HFFc6 (cell line): Measurements from ENCODE around the gene BRPF1. TPM values are rescaled to one million over a fixed set of nuclear protein-coding genes. Genes with fewer than 3 reads are reported as not detected.

Experiments
- DNase-seq: peaks from one replicate; pipeline ENCODE4 v3.0.0-alpha.2; 2018
- H3K27ac Mint-ChIP-seq: 2 replicates; pipeline ENCODE4 v1.8.0; 2020; ENCODE audit warnings: mild to moderate bottlenecking, mixed read lengths
- H3K27me3 Mint-ChIP-seq: 2 replicates; pipeline ENCODE4 v1.8.0; 2021; ENCODE audit warnings: mild to moderate bottlenecking, moderate library complexity, mixed read lengths; ENCODE audit not compliant: insufficient read depth
- H3K36me3 Mint-ChIP-seq: 2 replicates; pipeline ENCODE4 v1.8.0; 2021; ENCODE audit warnings: low read depth, mixed read lengths
- H3K4me1 Mint-ChIP-seq: 2 replicates; pipeline ENCODE4 v1.8.0; 2020; ENCODE audit warnings: low read depth, mixed read lengths
- H3K4me3 Mint-ChIP-seq: 2 replicates; pipeline ENCODE4 v1.8.0; 2020; ENCODE audit warnings: mild to moderate bottlenecking, moderate library complexity, mixed read lengths
- H3K9me3 Mint-ChIP-seq: 2 replicates; pipeline ENCODE4 v1.8.0; 2020; ENCODE audit warnings: mild to moderate bottlenecking, mixed read lengths
- total RNA-seq, 6 experiments: library from RNA; stranded (reverse); fragmentation: NEBNext Ultra II Directional; extraction: Animal tissue kit (Norgen Biotek cat#: 25700); gene quantifications; 2 replicates in 1 of 6; 3 replicates in 5 of 6; pipeline ENCODE4 v1.2.3, GENCODE V29; 2021
- TF ChIP-seq, protein P1 (sequence below): fragments of 200-600 bp; sonication (generic); IDR thresholded peaks from 2 replicates; pipeline ENCODE4 v1.5.0; 2021; ENCODE audit warnings: antibody characterized with exemption, mild to moderate bottlenecking

Gene BRPF1
- total RNA-seq, 6 experiments from 2014 or later, result 14.4 to 18.4 (median 17.1) TPM

DNA sequence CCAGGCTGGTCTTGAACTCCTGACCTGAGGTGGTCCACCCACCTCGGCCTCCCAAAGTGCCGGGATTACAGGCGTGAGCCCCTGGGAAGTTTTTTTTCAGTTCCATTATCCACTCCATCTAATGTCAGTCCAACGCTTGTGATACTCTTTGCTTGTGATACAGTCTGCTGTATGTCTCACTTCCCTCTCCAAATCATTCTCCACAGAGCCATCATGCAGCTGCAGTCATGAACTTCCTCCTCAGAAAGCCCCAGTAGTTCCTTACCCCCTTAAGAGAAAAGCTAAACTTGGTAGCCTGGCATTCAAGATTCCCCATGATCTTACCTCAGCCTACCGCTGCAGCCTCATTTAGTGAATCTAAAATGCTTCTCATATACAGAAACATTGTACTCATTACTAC is 63.7 kb downstream of the BRPF1 start:
- peaks cover 41% of the 10 kb centered on the region for H3K36me3 Mint-ChIP-seq
- no peak for DNase-seq
- peak overlapping the region; percentile 71 for H3K4me3 Mint-ChIP-seq
- peaks cover 2% of the 10 kb centered on the region for H3K27me3 Mint-ChIP-seq
- TF ChIP-seq, protein P1, sequence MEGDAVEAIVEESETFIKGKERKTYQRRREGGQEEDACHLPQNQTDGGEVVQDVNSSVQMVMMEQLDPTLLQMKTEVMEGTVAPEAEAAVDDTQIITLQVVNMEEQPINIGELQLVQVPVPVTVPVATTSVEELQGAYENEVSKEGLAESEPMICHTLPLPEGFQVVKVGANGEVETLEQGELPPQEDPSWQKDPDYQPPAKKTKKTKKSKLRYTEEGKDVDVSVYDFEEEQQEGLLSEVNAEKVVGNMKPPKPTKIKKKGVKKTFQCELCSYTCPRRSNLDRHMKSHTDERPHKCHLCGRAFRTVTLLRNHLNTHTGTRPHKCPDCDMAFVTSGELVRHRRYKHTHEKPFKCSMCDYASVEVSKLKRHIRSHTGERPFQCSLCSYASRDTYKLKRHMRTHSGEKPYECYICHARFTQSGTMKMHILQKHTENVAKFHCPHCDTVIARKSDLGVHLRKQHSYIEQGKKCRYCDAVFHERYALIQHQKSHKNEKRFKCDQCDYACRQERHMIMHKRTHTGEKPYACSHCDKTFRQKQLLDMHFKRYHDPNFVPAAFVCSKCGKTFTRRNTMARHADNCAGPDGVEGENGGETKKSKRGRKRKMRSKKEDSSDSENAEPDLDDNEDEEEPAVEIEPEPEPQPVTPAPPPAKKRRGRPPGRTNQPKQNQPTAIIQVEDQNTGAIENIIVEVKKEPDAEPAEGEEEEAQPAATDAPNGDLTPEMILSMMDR, result no peak
- no peaks in the 10 kb centered on the region for H3K9me3 Mint-ChIP-seq
- H3K27ac Mint-ChIP-seq, result peak overlapping the region; percentile 58; the same call in 1 of the 2 replicates
- peaks cover 45% of the 10 kb centered on the region for H3K4me1 Mint-ChIP-seq

DNA sequence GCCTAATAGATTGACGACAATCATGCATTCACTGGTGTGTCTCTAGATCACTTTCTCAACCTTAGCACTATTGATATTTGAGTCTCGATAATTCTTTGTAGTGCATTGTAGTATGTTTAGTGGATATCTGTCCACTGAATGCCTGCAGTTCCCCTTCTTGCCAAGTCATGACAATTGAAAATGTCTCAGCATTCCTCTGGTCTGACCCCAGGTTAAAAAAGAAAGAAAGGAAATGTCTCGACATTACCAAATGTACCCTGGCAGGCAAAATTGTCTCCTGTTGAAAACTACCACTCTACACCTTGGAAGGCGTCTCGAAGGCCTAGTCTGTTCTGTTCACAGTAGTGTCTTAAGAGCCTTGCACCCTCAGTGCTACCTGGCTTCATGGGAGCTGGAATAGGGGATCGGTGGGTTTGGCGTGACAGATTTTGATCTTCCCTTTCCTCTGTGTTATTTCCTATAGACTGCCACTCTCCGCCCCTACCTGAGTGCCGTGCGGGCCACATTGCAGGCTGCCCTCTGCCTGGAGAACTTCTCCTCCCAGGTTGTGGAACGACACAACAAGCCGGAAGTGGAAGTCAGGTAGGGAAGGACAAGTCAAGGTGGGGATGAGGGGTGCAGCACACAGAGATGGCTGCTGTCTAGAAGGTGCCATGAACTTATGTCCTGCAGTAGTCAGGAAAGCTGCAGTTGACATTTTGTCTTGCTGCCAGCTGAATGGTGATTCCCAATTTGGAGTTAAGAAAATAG is 65.8 kb downstream of the BRPF1 start:
- no peaks in the 10 kb centered on the region for H3K9me3 Mint-ChIP-seq
- no peak for DNase-seq
- TF ChIP-seq, protein P1, result no peak
- peaks cover 37% of the 10 kb centered on the region for H3K36me3 Mint-ChIP-seq
- no peaks in the 10 kb centered on the region; the same call in none of the 2 replicates for H3K27me3 Mint-ChIP-seq
- H3K27ac Mint-ChIP-seq, result 0 out of 2 replicates have a peak overlapping the region, but pooled peaks have one; percentile 12
- H3K4me3 Mint-ChIP-seq, result no peak overlapping the region
- H3K4me1 Mint-ChIP-seq, result peaks cover 27% of the 10 kb centered on the region

Other genes starting within 250 kb of the BRPF1 start
- gene LHFPL4, start 177.9 kb upstream of the BRPF1 start, total RNA-seq, result not detected
- gene MTMR14, start 82.2 kb upstream of the BRPF1 start, total RNA-seq, result 10 to 100 TPM; 23.5 to 31.0 (median 28.2) TPM
- not detected for gene CPNE9, start 27.9 kb upstream of the BRPF1 start, total RNA-seq
- gene OGG1, start 18.2 kb downstream of the BRPF1 start, total RNA-seq, result 10 to 100 TPM; 17.7 to 26.2 (median 23.7) TPM
- gene CAMK1, start 38.2 kb downstream of the BRPF1 start, total RNA-seq, result 10 to 100 TPM; 22.1 to 33.0 (median 28.8) TPM
- 10 to 100 TPM; 69.2 to 84.9 (median 77.0) TPM for gene TADA3, start 60.7 kb downstream of the BRPF1 start, total RNA-seq
- 100 to 1,000 TPM; 252 to 303 (median 266) TPM for gene ARPC4, start 61.3 kb downstream of the BRPF1 start, total RNA-seq
- 10 to 100 TPM; 14.1 to 20.5 (median 16.0) TPM for gene TTLL3, start 78.5 kb downstream of the BRPF1 start, total RNA-seq
- gene RPUSD3, start 112.3 kb downstream of the BRPF1 start, total RNA-seq, result 10 to 100 TPM; 35.4 to 42.3 (median 38.2) TPM
- not detected for gene CIDEC, start 148.5 kb downstream of the BRPF1 start, total RNA-seq
- 10 to 100 TPM; 23.9 to 28.7 (median 26.5) TPM for gene JAGN1, start 158.9 kb downstream of the BRPF1 start, total RNA-seq
- gene IL17RE, start 171.1 kb downstream of the BRPF1 start, total RNA-seq, result under 1 TPM; 0.51 to 0.80 (median 0.65) TPM
- 10 to 100 TPM; 26.3 to 33.6 (median 29.6) TPM for gene IL17RC, start 185.4 kb downstream of the BRPF1 start, total RNA-seq
- gene CRELD1, start 202.1 kb downstream of the BRPF1 start, total RNA-seq, result 10 to 100 TPM; 11.3 to 22.6 (median 12.4) TPM
- 1 to 10 TPM; 4.3 to 9.2 (median 7.7) TPM for gene PRRT3, start 220.7 kb downstream of the BRPF1 start, total RNA-seq